Ovary (tissue), 9 donors: Measurements from ENCODE around the gene CHAD. TPM values are rescaled to one million over a fixed set of nuclear protein-coding genes. Genes with fewer than 3 reads are reported as not detected.

Experiments used
- DNase-seq, 5 donors: peaks; one replicate each; pipeline ENCODE4 v3.0.0-alpha.2; 2019 to 2020
- H3K27ac ChIP-seq, 2 donors: fragments of 200-600 bp; one replicate each; pipeline versions ENCODE4 v1.5.1 to v1.8.0; 2019 to 2022
- H3K27me3 ChIP-seq: fragments of 200-600 bp; one replicate; pipeline ENCODE4 v1.8.0; 2022
- H3K36me3 ChIP-seq: fragments of 200-600 bp; sonication (generic); one replicate; pipeline ENCODE4 v1.5.1; 2019
- H3K4me1 ChIP-seq: one replicate; pipeline ENCODE4 v1.8.1; 2013; ENCODE audit warnings: mild to moderate bottlenecking, moderate library complexity; ENCODE audit not compliant: insufficient read depth
- H3K4me3 ChIP-seq: fragments of 200-600 bp; sonication (generic); one replicate; pipeline ENCODE4 v1.5.1; 2017
- H3K9me3 ChIP-seq, 2 donors: fragments of 200-600 bp in 1 of 2; sonication (generic) in 1 of 2; one replicate each; pipeline versions ENCODE4 v1.5.1 to v1.8.1; 2013 to 2019; ENCODE audit warnings: mild to moderate bottlenecking in 1 of 2, moderate library complexity in 1 of 2
- EP300 ChIP-seq: sonication (generic); formaldehyde crosslinking; IDR thresholded peaks from one replicate; pipeline ENCODE4 v1.6.1; 2017; ENCODE audit warnings: antibody characterized with exemption
- POLR2A ChIP-seq: fragments of 450-650 bp; IDR thresholded peaks from one replicate; pipeline ENCODE4 v1.6.1; 2017; ENCODE audit warnings: antibody characterized with exemption, mild to moderate bottlenecking, moderate library complexity
- WGBS, 3 donors: extraction: QIAGEN DNeasy Blood & Tissue Kit in 1 of 3; methylation state at CpG; one replicate each; pipeline versions ENCODE4 v1.1.5 to v1.1.7; 2013 to 2017; 5-methylcytosine and 5-hydroxymethylcytosine counted together
- intact Hi-C, 4 donors: fragments of 100-400 bp; cut with DNase I; formaldehyde crosslinking; loops; one replicate each; pipeline versions ENCODE4 v1.11.0 to v1.15.1; 2022 to 2023
- polyA plus RNA-seq, 2 donors: library from polyadenylated mRNA; stranded (reverse); fragments of 200-250 nt in 1 of 2; fragments of 350-450 nt in 1 of 2; fragmentation: Illumina TruSeq in 1 of 2; extraction: RNeasy Lipid Tissue Mini Kit (QIAGEN cat#74804) in 1 of 2; gene quantifications; one replicate each; pipeline ENCODE4 v1.2.3, GENCODE V29; 2013 to 2014
- total RNA-seq, 7 donors: library from RNA; depleted of rRNA in 2 of 7; stranded (reverse); fragments of >200 nt in 2 of 7; fragmentation: NEBNext Ultra II Directional in 3 of 7; extraction: Animal tissue kit (Norgen Biotek cat#: 25700) in 3 of 7; gene quantifications; one replicate each; pipeline versions ENCODE4 v1.1.0 to v1.2.4, GENCODE V29; 2016 to 2023
- TF ChIP-seq, protein P1 (sequence below), 3 donors: fragments of 450-650 bp in 2 of 3; fragments of 200-600 bp in 1 of 3; IDR thresholded peaks; one replicate each; pipeline versions ENCODE4 v1.5.1 to v1.8.0; 2016 to 2022; ENCODE audit warnings: antibody characterized with exemption in 3 of 3, mild to moderate bottlenecking in 1 of 3
- donor health status: DM: no; HTN: no; CAD: no; lungs with moderate emphysema.
- donor health status: DM: no; HTN: no; CAD: no.
- donor health status: Bipolar disorder and iron deficiency.
- donor health status: DM: yes; HTN: yes; CAD: no.
- donor health status: DM: no; HTN: no; CAD: no.
- donor health status: DM: yes; HTN: yes; CAD: no.

The CHAD gene
- total and polyA plus RNA-seq, 9 donors = 0.18 to 2.5 (median 0.46) TPM; not detected in 1

GRCh38 chr17:50471009-50471905 is 2.6 kb upstream of the CHAD start:
- Histone ChIP-seq H3K9me3 (no peaks in the 10 kb centered on the region), H3K27me3 (no peaks in the 10 kb centered on the region), H3K36me3 (no peaks in the 10 kb centered on the region), H3K4me1 (peaks cover 5% of the 10 kb centered on the region), H3K4me3 (no peak overlapping the region), H3K27ac (no peak overlapping the region)
- intact Hi-C loops = no loop called here
- WGBS, 3 donors = 65 to 71% (median 68%) methylated on average over 22 of the region's 22 CpGs
- no peak for DNase-seq
- TF ChIP-seq, protein P1, sequence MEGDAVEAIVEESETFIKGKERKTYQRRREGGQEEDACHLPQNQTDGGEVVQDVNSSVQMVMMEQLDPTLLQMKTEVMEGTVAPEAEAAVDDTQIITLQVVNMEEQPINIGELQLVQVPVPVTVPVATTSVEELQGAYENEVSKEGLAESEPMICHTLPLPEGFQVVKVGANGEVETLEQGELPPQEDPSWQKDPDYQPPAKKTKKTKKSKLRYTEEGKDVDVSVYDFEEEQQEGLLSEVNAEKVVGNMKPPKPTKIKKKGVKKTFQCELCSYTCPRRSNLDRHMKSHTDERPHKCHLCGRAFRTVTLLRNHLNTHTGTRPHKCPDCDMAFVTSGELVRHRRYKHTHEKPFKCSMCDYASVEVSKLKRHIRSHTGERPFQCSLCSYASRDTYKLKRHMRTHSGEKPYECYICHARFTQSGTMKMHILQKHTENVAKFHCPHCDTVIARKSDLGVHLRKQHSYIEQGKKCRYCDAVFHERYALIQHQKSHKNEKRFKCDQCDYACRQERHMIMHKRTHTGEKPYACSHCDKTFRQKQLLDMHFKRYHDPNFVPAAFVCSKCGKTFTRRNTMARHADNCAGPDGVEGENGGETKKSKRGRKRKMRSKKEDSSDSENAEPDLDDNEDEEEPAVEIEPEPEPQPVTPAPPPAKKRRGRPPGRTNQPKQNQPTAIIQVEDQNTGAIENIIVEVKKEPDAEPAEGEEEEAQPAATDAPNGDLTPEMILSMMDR (IDR thresholded peaks at IDR 0.05) = no peak
- TF ChIP-seq POLR2A = no peak
- TF ChIP-seq EP300 = no peak

DNA sequence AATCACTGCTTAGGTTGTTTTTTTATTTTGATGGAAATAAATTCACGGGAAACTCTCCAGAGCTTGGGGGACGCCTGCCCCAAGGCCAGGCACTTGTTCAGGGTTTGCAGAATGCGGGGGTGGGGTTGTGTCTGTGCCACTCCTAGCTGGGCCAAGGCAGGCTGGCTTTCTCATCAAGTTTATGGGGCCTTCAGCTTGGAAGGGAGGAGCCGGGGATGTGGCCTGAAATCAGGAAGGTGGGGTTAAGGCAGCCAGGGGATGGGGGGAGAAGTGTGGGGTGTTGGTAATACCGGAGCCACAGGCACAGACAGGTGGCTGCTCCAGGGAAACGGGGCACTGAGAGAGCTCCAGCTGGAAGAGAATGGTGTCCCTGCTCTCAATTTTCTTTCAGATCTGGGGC is 1.7 kb upstream of the CHAD start:
- intact Hi-C loops = no loop called here
- Histone ChIP-seq H3K36me3 (no peaks in the 10 kb centered on the region), H3K27ac (no peak overlapping the region), H3K4me3 (no peak overlapping the region), H3K4me1 (peaks cover 4% of the 10 kb centered on the region), H3K27me3 (no peaks in the 10 kb centered on the region), H3K9me3 (no peaks in the 10 kb centered on the region)
- TF ChIP-seq POLR2A (no peak), EP300 (no peak)
- TF ChIP-seq, protein P1 (IDR thresholded peaks at IDR 0.05) = no peak
- WGBS, 3 donors = 70 to 82% (median 78%) methylated on average over 6 of the region's 6 CpGs
- no peak for DNase-seq

DNA sequence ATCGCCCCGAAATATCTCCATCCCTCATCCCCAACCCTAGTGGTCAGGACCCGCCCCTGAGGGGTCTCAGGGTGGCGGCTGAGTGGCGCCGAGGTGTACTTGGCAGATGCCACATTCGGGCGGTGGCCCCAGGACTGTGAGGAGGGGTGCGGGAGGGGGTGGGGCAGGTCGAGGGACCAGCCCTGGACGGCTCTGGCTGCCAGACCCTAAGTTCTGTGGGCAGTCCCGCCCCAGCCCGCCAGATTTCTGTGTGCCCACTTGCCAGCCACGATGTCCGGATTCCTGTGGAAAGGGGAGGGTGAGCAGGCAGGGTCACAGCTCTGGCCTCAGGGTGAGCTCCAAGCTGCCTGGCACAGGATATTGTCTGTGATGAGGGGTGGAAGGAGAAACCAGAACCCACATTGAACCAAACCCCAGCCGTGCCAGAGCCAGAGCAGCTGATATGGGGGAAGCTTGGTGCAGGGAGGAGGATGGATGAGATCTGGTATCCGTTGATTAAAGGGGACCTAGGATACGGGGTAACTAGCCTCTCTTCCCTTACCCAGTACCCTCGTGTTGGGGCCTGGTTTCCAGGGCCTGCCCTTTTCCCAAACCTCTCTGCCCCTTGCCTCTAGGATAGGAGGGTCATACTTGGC is 1.1 kb upstream of the CHAD start:
- 69 to 74% (median 72%) methylated on average over 18 to 19 of the region's 19 CpGs for WGBS, 3 donors
- Histone ChIP-seq H3K4me3 (no peak overlapping the region), H3K27me3 (no peaks in the 10 kb centered on the region), H3K4me1 (peaks cover 4% of the 10 kb centered on the region), H3K36me3 (no peaks in the 10 kb centered on the region), H3K27ac (no peak overlapping the region), H3K9me3 (no peaks in the 10 kb centered on the region)
- no peak for TF ChIP-seq EP300
- TF ChIP-seq, protein P1 (IDR thresholded peaks at IDR 0.05) = no peak
- DNase-seq = no peak
- intact Hi-C loops = loop anchor here in 1 of 4 donors (5.0 kb wide), 2 partner anchors 42 to 107 kb away; partner anchors contain the start of gene ACSF2

DNA sequence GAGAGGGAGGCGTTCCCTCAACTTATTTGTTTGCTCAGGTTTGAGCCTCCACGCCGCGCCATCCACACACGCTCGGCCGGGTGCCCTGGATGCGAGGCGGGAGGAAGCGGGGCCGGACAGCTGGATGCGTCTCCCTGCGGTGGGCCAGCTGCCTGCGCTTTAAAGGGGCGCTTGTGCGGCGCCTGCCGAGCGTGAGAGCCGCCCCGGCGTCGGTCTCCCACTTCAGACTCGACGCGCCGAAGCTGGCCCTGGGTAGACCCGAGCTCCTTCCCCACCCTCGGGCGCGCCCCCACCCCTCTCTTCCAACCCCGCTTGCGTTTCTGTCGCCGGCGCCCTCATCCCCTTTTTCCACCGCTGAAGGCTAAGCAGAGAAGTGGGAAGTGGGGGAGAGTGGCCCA is 527 bp upstream of the CHAD start:
- H3K27ac ChIP-seq = no peak overlapping the region
- H3K4me3 ChIP-seq = peak overlapping the region; percentile 24
- TF ChIP-seq, protein P1 (IDR thresholded peaks at IDR 0.05) = no peak
- TF ChIP-seq POLR2A (no peak), EP300 (no peak)
- intact Hi-C loops = loop anchor here in 1 of 4 donors (5.0 kb wide), 2 partner anchors 42 to 107 kb away; partner anchors contain the start of gene ACSF2
- no peak for DNase-seq
- WGBS, 3 donors = 2 to 4% (median 3%) methylated on average over 31 to 37 of the region's 37 CpGs
- H3K9me3 ChIP-seq = no peaks in the 10 kb centered on the region
- H3K4me1 ChIP-seq = peaks cover 4% of the 10 kb centered on the region
- H3K27me3 ChIP-seq = no peaks in the 10 kb centered on the region
- H3K36me3 ChIP-seq = no peaks in the 10 kb centered on the region
